ENCODE results near the gene GIMAP7.

DNA sequence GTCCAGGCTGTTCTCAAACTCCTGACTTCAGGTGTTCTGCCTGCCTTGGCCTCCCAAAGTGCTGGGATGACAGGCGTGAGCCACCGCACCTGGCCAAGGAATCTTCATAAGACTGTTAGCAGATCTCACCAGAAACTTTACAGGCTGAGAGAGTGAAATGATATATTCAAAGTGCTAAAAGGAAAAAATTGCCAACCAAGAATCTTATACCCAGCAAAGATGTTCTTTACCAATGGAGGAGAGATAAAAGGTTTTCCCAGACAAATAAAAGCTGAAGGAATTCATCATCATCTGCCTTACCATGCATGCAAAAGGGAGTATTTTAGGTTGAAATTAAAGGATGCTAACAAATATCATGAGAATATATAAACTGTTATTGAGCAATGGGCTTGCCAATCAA is 23.6 kb downstream of the GIMAP7 start:
- TF ChIP-seq, protein P1, sequence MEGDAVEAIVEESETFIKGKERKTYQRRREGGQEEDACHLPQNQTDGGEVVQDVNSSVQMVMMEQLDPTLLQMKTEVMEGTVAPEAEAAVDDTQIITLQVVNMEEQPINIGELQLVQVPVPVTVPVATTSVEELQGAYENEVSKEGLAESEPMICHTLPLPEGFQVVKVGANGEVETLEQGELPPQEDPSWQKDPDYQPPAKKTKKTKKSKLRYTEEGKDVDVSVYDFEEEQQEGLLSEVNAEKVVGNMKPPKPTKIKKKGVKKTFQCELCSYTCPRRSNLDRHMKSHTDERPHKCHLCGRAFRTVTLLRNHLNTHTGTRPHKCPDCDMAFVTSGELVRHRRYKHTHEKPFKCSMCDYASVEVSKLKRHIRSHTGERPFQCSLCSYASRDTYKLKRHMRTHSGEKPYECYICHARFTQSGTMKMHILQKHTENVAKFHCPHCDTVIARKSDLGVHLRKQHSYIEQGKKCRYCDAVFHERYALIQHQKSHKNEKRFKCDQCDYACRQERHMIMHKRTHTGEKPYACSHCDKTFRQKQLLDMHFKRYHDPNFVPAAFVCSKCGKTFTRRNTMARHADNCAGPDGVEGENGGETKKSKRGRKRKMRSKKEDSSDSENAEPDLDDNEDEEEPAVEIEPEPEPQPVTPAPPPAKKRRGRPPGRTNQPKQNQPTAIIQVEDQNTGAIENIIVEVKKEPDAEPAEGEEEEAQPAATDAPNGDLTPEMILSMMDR (IDR thresholded peaks at IDR 0.05) = no peak
- TF ChIP-seq POLR2A (IDR thresholded peaks at IDR 0.05) (no peak), POLR2AphosphoS5 (IDR thresholded peaks at IDR 0.05; ENCODE audit: insufficient read depth in 1 of 2, low read depth in 1 of 2) (no peak)

Data from vagina (tissue), 2 donors.